Frontal cortex (tissue), 4 donors: ENCODE measurements around the gene DNAH2. TPM values are rescaled to one million over a fixed set of nuclear protein-coding genes. Genes with fewer than 3 reads are reported as not detected.

Experiments used
- DNase-seq, 2 donors: peaks; one replicate each; pipeline ENCODE4 v3.0.0; 2012; ENCODE audit warnings: low spot score in 2 of 2
- FAIRE-seq: peaks from 2 replicates; lab custom pipeline; 2012; peaks lifted over from hg19 to GRCh38; lab: Jason Lieb, UNC
- total RNA-seq: library from RNA; depleted of rRNA; stranded (reverse); fragments of >200 nt; gene quantifications from one replicate; pipeline ENCODE4 v1.2.3, GENCODE V29; 2014
- donor health status: control.
- donor health status: control.
- donor health status: control.

DNAH2 gene
- total RNA-seq, 1 donor from 2014 or later, result 1.2 TPM

DNA sequence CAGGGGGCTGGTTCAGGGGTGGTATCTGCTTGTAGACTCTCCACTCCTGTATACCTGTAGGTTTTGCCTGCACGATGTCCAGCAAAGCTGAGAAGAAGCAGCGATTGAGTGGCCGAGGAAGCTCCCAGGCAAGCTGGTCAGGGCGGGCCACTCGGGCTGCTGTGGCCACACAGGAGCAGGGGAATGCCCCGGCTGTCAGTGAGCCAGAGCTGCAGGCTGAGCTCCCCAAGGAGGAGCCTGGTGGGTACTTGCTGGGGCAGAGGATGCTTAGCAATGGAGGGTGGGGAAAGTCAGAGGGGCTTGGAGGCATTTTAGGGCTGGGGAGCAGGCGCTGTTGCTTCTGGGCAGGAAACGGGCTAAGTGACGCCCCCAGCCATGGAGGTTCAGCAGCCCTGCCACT, 2.1 kb downstream of the DNAH2 start:
- DNase-seq (no peak), FAIRE-seq (no peak)

DNA sequence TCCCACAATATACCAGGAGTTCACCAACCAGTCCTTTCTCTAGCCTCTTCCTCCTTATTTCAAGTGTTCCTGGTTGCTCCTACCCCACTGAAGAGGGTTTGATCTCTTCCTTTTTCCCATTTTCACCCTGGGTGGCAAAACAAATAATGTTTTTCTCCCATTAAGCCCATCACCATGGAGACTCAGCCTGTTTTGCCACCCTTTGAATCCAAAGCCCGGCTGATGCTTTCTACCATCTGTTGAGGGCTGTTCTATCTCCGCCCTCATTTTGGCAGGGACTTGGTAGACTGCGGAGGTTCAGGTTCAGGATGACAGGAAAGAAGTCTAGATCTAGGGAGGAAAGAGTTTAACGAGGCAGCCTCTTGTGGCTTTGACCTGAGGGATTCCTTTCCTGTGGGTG, 2.6 kb downstream of the DNAH2 start:
- FAIRE-seq, result no peak
- DNase-seq, result no peak

DNA sequence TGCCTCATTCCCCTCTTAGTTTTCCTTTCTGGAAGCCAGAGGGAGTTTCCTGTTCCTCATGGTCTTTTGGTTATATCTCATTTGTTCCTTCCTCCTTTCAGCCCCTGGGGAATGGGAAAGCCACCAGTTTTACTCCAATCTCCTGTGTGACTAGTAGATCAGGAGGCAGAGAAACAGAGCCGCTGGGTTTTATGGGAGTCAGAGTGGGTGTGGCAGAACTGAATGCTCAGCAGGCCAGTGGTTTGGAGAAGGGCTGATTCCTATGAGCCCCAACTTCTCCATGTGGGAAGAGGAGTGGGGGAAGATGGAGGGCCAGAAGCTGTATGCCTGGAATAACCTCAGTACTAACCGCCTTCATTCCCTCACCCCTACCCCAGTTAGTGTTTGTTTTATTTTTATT, 4.1 kb downstream of the DNAH2 start:
- FAIRE-seq (no peak), DNase-seq (no peak)

- FAIRE-seq (no peak), DNase-seq (no peak)
These were observed 10.3 kb downstream of the DNAH2 start for GRCh38 chr17:7727886-7728285.

- DNase-seq (no peak), FAIRE-seq (no peak)
These were observed 12.3 kb downstream of the DNAH2 start for GRCh38 chr17:7729816-7730215.

- DNase-seq (no peak), FAIRE-seq (no peak)
These were observed 15.5 kb downstream of the DNAH2 start for GRCh38 chr17:7732981-7733539.

- DNase-seq, result no peak
- no peak for FAIRE-seq
These were observed 20.1 kb downstream of the DNAH2 start for GRCh38 chr17:7737601-7738000.

DNA sequence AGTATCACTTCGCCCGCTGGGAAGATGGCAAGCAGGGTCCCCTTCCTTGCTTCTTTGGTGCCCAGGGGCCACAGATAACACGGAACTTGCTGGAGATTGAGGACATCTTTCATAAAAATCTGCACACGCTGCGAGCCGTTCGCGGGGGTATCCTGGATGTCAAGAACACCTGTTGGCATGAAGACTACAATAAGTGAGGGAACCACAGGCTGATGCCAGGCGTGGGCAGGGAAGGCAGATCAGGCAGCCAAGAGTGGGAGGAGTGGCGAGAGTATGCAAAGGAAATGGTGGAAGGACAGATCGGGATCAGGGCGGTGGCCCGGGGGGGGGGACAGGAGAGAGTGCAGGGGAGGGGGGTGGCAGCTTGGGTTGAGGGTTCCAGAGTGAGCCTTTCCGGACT, 22.2 kb downstream of the DNAH2 start:
- no peak for DNase-seq

DNA sequence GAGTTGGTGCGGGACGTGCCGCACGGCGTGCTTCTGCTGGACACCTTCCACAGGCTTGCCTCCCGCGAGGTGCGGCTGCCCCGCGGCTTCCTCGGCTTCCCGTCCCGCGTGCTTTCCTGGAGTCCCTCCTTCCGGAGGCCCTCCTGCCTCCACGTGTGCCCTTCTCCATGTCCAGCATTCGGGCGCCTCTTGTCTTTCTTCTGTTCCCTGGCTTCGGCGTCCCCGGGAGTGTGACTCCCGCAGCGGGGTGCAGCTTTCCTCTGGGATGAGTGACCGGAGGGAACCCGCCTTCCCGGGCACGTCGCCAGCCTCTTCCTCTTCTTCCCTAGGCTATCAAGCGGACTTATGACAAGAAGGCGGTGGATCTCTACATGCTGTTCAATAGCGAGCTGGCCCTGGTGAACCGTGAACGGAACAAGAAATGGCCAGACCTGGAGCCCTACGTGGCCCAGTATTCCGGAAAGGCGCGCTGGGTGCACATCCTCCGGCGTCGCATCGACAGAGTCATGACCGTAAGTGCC, 23.0 kb downstream of the DNAH2 start:
- no peak for FAIRE-seq
- DNase-seq, result no peak

More for the DNA sequence above, 22.2 kb downstream of the DNAH2 start:
- FAIRE-seq, result no peak

GRCh38 chr17:7742729-7743128, 25.2 kb downstream of the DNAH2 start:
- no peak for FAIRE-seq
- no peak for DNase-seq

DNA sequence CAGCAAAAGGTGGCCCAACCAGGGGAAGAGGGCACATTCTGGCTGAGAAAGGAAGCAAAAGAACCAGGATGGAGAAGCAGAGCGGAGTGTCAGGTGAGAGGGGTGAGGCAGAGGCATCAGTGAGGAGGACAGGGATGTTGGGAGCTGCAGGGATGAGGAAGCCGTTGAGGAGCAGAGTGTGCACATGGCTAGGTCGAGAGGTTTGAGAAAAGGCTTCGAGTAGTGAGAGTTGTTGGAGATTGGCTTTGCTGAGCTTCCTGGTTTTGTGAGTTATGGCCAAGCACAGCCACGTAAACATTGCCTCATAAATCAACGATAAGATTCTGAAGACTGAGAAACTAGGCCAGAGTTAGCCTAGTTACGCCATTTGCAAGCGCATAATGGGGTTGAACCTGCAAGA, 26.9 kb downstream of the DNAH2 start:
- DNase-seq (no peak), FAIRE-seq (no peak)

DNA sequence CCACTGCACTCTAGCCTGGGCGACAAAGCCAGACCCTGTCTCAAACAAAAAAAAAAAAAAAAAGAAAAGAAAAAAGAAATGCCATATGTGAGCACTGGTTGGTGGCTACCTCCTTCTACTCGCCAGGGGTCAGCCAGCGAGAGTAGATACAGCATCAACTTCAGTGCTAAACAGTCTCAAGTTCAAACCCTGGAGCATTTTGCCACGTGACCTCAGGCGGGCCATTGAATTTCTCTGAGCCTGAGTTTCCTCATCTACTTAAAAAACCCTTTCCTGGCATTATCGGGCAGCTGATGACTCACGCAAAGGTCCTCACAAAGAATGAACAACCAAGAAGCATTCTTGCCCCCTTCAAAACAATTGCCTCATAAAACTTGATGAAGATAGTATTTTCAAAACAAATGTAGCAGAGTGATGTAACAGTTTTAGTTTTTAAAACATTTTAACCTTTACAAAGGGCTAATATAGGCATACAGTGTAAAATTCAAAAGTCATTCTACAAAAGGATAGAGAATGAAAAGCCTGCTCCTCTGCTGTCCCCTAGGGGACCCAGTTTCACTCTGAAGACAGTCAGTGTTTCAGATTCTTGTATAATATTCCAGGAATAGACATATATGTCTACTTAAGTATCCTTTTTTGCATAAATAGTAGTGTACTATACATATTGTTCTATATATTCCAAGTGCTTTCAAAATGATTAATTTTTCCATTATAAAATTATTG, 28.4 kb downstream of the DNAH2 start:
- FAIRE-seq (no peak), DNase-seq (no peak)

GRCh38 chr17:7747635-7748071, 30.1 kb downstream of the DNAH2 start:
- FAIRE-seq, result no peak
- no peak for DNase-seq

GRCh38 chr17:7748076-7748775, 30.7 kb downstream of the DNAH2 start:
- DNase-seq (no peak), FAIRE-seq (no peak)

DNA sequence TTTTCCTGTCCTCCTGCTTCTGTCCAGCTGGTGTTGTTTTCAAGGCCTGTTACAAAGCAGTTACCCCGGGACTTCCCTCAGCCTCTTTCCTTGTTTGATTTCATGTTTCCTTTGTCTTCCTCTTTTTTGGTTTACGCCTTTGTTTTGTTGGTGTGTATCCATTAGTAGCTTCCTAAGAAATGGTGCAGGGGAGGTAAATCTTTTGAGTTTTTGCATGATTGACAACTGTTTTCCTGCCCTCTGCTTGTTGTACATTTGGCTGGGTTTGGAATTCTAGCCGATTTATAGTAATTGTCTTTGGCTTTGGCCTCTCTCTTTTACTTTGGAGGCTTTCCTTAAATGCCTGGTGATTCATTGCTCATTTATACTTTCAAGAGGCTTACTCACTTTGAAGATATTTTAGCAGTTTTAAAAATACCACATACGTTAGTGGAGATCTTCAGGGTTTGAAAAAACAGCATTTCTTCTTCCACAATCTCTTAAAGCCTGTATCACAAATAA, 32.8 kb downstream of the DNAH2 start:
- FAIRE-seq (no peak), DNase-seq (peak in 1 of 2 donors; percentile 27)

DNA sequence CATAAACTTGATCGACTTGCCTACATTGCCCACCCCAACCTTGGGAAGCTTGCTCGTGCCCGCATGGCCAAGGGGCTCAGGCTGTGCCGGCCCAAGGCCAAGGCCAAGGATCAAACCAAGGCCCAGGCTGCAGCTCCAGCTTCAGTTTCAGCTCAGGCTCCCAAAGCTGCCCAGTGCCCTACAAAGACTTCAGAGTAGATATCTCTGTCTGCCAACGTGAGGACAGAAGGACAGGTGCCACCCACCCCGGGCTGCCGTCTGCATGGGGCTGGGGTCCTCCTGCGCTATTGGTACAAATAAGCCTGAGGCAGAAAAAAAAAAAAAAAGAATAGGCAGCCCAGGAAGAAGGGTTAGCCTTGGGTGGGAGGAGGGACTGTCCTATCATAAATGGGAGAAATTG, 37.1 kb downstream of the DNAH2 start:
- DNase-seq (no peak), FAIRE-seq (no peak)

- no peak for DNase-seq
- no peak for FAIRE-seq
These were observed 37.7 kb downstream of the DNAH2 start for GRCh38 chr17:7755095-7755890.

DNA sequence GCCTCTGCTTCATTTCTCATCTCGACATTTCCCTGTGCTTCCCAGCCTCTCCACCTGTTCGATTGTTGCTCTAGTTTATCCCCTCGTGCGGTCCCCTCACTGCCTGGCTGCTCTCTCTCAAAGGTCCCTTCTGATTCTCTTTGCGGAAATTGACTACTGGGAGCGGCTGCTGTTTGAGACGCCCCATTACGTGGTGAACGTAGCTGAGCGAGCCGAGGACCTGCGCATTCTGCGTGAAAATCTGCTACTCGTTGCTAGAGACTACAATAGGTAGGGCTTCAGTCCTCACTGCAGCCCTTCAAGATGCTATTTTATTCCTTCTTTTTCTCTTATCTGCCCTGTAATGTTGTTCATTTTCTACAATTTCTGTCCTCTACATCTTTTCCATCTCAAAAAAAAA, 39.4 kb downstream of the DNAH2 start:
- DNase-seq (no peak), FAIRE-seq (no peak)

DNA sequence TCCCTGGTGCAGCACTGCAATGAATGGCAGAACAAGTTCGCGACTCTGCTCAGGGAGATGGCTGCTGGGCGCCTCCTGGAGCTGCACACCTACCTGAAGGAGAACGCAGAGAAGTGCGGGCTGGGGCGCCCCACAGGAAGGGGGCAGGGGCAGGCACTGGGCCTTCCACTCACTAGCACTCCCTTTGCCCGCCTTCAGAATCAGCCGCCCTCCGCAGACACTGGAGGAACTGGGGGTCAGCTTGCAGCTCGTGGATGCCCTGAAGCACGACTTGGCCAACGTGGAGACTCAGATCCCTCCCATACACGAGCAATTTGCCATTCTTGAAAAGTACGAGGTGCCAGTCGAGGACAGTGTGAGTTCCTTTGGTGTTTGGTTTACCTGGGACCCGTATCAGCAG, 46.4 kb downstream of the DNAH2 start:
- no peak for DNase-seq
- FAIRE-seq, result no peak

GRCh38 chr17:7767004-7767403, 49.5 kb downstream of the DNAH2 start:
- DNase-seq (no peak), FAIRE-seq (no peak)
